Measurements from ENCODE around the gene FLT1.

The FLT1 gene

DNA sequence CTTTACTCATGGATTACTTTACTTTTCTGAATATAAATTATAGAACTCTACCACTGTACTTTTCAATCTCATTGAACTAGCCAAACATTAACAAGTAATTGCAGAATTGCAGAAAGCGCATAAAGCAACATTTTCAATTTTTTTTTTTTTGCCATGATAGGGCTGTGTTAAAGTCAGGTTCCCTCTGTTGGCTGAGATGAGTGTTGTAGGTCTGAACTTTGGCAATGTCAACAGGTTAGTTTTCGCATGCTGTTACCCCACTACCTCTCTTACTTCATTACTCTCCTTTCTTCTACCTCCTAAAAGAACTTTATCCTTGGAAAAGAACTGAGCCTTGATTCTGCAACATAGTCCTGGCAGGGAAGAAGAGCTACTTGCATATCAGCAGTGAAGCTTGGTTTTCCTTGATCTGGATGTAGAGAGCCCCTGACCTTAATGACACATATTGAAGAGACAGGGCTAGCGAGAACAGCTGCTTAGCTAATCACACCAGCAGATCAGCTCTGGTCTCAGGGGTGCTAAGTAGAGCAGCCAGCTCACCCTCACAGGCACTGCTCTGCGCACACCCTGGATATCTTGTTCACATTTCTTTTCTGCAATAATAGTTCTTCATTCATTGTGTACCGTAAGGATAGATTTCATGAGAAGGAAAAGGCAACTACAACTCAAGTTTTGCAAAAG is 119.5 kb downstream of the FLT1 start:
- peaks cover 22% of the 10 kb centered on the region for H3K27me3 ChIP-seq (ENCODE audit: insufficient read depth, poor library complexity, severe bottlenecking)
- no peak overlapping the region for H3K4me3 ChIP-seq (replicated peaks; ENCODE audit: insufficient read depth, low read length)
- TF ChIP-seq POLR2AphosphoS5 (IDR thresholded peaks at IDR 0.05; ENCODE audit: low read depth) (no peak), REST (IDR thresholded peaks at IDR 0.05; ENCODE audit: insufficient replicate concordance, low read depth) (no peak), SPI1 (IDR thresholded peaks at IDR 0.05; ENCODE audit: borderline replicate concordance, low read depth) (no peak), GABPA (IDR thresholded peaks at IDR 0.05; ENCODE audit: low read depth) (no peak), CTCF (IDR thresholded peaks at IDR 0.05; ENCODE audit: insufficient read depth, low read length) (no peak)
- DNase-seq (ENCODE audit: low read depth in 1 of 2, low spot score in 1 of 2), result no peak
- no peak overlapping the region for H3K27ac ChIP-seq (replicated peaks)

DNA sequence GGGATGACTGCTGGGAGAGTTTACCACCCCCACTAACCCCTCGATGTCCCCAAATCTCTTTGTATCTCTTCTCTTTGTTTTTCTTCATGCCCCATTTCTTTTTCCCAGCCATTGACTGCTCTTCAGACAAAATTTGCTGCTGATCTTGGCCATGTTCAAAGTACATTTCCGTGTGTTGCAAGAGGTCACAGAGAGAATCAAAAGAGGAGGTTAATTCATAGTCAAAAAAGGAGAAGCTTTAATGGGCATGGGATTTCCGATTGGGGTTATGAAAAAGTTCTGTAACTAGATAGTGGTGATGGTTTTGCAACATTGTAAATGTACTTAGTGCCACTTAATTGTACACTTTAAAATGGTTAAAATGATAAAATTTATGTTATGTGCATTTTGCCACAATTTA is 121.1 kb downstream of the FLT1 start:
- no peak overlapping the region for H3K4me3 ChIP-seq (replicated peaks; ENCODE audit: insufficient read depth, low read length)
- no peak overlapping the region for H3K27ac ChIP-seq (replicated peaks)
- H3K27me3 ChIP-seq (ENCODE audit: insufficient read depth, poor library complexity, severe bottlenecking), result peaks cover 15% of the 10 kb centered on the region
- peak; percentile 11 to 78 for DNase-seq (ENCODE audit: low read depth in 1 of 2, low spot score in 1 of 2)
- TF ChIP-seq SPI1 (IDR thresholded peaks at IDR 0.05; ENCODE audit: borderline replicate concordance, low read depth), result peak; percentile 40; the same call in 1 of the 2 replicates
- no peak for TF ChIP-seq GABPA (IDR thresholded peaks at IDR 0.05; ENCODE audit: low read depth)
- TF ChIP-seq POLR2AphosphoS5 (IDR thresholded peaks at IDR 0.05; ENCODE audit: low read depth), result peak; percentile 24; the same call in 1 of the 2 replicates
- no peak for TF ChIP-seq CTCF (IDR thresholded peaks at IDR 0.05; ENCODE audit: insufficient read depth, low read length)

DNA sequence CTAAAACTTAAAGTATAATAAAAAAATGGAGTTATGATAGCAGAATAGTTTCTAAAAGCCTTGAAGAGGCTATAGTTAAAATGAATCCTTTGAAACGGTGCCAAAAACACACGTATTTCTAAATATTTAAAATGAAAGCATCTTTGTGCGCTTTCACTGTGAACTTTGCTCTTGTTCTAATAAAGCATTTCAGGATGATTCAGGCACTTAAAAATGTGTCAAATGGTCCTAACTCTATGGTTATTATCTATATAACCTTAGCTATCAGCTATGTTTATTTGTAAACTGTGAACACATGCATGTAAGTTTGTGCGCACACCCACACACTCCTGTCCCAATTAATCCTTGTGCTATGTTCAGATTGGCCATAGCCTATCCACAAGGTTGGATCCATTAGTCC is 124.5 kb downstream of the FLT1 start:
- peaks cover 8% of the 10 kb centered on the region for H3K27me3 ChIP-seq (ENCODE audit: insufficient read depth, poor library complexity, severe bottlenecking)
- no peak for TF ChIP-seq GABPA (IDR thresholded peaks at IDR 0.05; ENCODE audit: low read depth)
- no peak for TF ChIP-seq REST (IDR thresholded peaks at IDR 0.05; ENCODE audit: insufficient replicate concordance, low read depth)
- no peak overlapping the region for H3K27ac ChIP-seq (replicated peaks)
- DNase-seq (ENCODE audit: low read depth in 1 of 2, low spot score in 1 of 2), result no peak
- H3K4me3 ChIP-seq (replicated peaks; ENCODE audit: insufficient read depth, low read length), result no peak overlapping the region

DNA sequence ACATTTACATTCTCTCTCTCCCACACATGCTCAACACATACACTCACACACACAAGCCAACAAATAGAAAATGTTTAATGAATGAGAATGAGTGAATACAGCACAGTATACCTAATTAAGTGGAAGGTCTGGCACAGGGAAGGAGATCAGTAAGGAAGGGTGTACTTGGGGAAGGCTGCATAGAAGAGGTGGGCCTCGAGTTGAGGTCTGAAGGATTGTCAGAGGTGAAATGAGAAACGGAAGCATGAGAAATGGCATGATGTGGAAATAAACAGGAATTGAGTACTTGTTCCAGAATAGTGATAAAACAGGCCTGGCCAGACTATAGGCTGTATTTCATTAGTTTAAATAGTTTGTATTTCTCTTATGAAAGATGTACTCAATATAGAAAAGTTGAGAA is 136.2 kb downstream of the FLT1 start:
- DNase-seq (ENCODE audit: low read depth in 1 of 2, low spot score in 1 of 2), result no peak
- Histone ChIP-seq H3K27ac (replicated peaks) (no peak overlapping the region), H3K27me3 (ENCODE audit: insufficient read depth, poor library complexity, severe bottlenecking) (peaks cover 18% of the 10 kb centered on the region), H3K4me3 (replicated peaks; ENCODE audit: insufficient read depth, low read length) (no peak overlapping the region)
- TF ChIP-seq SPI1 (IDR thresholded peaks at IDR 0.05; ENCODE audit: borderline replicate concordance, low read depth), result no peak
- TF ChIP-seq CTCF (IDR thresholded peaks at IDR 0.05; ENCODE audit: insufficient read depth, low read length), result no peak
- TF ChIP-seq POLR2AphosphoS5 (IDR thresholded peaks at IDR 0.05; ENCODE audit: low read depth), result no peak
- TF ChIP-seq REST (IDR thresholded peaks at IDR 0.05; ENCODE audit: insufficient replicate concordance, low read depth), result no peak
- no peak for TF ChIP-seq GABPA (IDR thresholded peaks at IDR 0.05; ENCODE audit: low read depth)

Data from HL-60 (cell line).